ENCODE measurements around the gene EPS8L2.
A peak's percentile ranks its signal among the peaks of the same experiment; 100 is the strongest.

EPS8L2 gene

GRCh38 chr11:763073-763463 lies 57.0 kb downstream of the EPS8L2 start:
- DNase-seq: no peak

- DNase-seq: no peak
These were observed 57.7 kb downstream of the EPS8L2 start for GRCh38 chr11:763549-764321.

GRCh38 chr11:764322-765024 lies 58.4 kb downstream of the EPS8L2 start:
- no peak for DNase-seq

GRCh38 chr11:765025-765801 lies 59.2 kb downstream of the EPS8L2 start:
- peak; percentile 46 to 74 (median 67) for DNase-seq

- DNase-seq: no peak
These were observed 59.7 kb downstream of the EPS8L2 start for GRCh38 chr11:765802-766091.

GRCh38 chr11:766106-766935 lies 60.3 kb downstream of the EPS8L2 start:
- DNase-seq: peak; percentile 53 to 76 (median 74)

GRCh38 chr11:766936-767210 lies 60.8 kb downstream of the EPS8L2 start:
- no peak for DNase-seq

GRCh38 chr11:767238-767637 lies 61.2 kb downstream of the EPS8L2 start:
- DNase-seq: no peak

- no peak for DNase-seq
These were observed 64.0 kb downstream of the EPS8L2 start for GRCh38 chr11:769887-770641.

GRCh38 chr11:770642-771616 lies 64.9 kb downstream of the EPS8L2 start:
- DNase-seq: no peak

- no peak for DNase-seq
These were observed 65.7 kb downstream of the EPS8L2 start for GRCh38 chr11:771617-772204.

- no peak for DNase-seq
These were observed 66.7 kb downstream of the EPS8L2 start for GRCh38 chr11:772429-773390.

GRCh38 chr11:773425-773824 lies 67.4 kb downstream of the EPS8L2 start:
- DNase-seq: no peak

GRCh38 chr11:773830-774229 lies 67.8 kb downstream of the EPS8L2 start:
- no peak for DNase-seq

- DNase-seq: no peak
These were observed 69.0 kb downstream of the EPS8L2 start for GRCh38 chr11:774873-775592.

GRCh38 chr11:776263-776560 lies 70.2 kb downstream of the EPS8L2 start:
- no peak for DNase-seq

GRCh38 chr11:776561-777287 lies 70.7 kb downstream of the EPS8L2 start:
- peak; percentile 49 to 68 (median 60) for DNase-seq
